NCI-H2029 (cell line): ENCODE measurements around the gene AIF1L.
"Not testable (repeated sequence)": the region's sequence is repeated elsewhere in the genome, so short reads cannot be mapped to it uniquely, and the experiment has no call there.

Experiments
- DNase-seq: peaks from one replicate; lab custom pipeline; 2025; lab: John Stamatoyannopoulos, UW

Gene AIF1L

GRCh38 chr9:131099102-131099606 lies 2.8 kb downstream of the AIF1L start:
- DNase-seq = no peak

GRCh38 chr9:131099845-131100244 lies 3.5 kb downstream of the AIF1L start:
- DNase-seq = not testable (repeated sequence)

GRCh38 chr9:131100445-131100844 lies 4.1 kb downstream of the AIF1L start:
- DNase-seq = no peak

- DNase-seq = no peak
Measured at GRCh38 chr9:131101207-131101964, 5.1 kb downstream of the AIF1L start.

- no peak for DNase-seq
Measured at GRCh38 chr9:131103024-131103423, 6.7 kb downstream of the AIF1L start.

GRCh38 chr9:131103535-131103934 lies 7.2 kb downstream of the AIF1L start:
- no peak for DNase-seq

- DNase-seq = no peak
Measured at GRCh38 chr9:131104016-131104740, 7.8 kb downstream of the AIF1L start.

GRCh38 chr9:131105952-131106351 lies 9.6 kb downstream of the AIF1L start:
- DNase-seq = no peak

GRCh38 chr9:131107760-131108159 lies 11.4 kb downstream of the AIF1L start:
- DNase-seq = no peak

GRCh38 chr9:131111186-131111853 lies 15.0 kb downstream of the AIF1L start:
- no peak for DNase-seq

GRCh38 chr9:131111854-131112311 lies 15.6 kb downstream of the AIF1L start:
- DNase-seq = no peak

- no peak for DNase-seq
Measured at GRCh38 chr9:131112374-131113154, 16.2 kb downstream of the AIF1L start.

GRCh38 chr9:131113655-131114054 lies 17.3 kb downstream of the AIF1L start:
- no peak for DNase-seq

GRCh38 chr9:131114084-131114535 lies 17.8 kb downstream of the AIF1L start:
- no peak for DNase-seq

GRCh38 chr9:131115360-131115742 lies 19.0 kb downstream of the AIF1L start:
- DNase-seq = not testable (repeated sequence)

- no peak for DNase-seq
Measured at GRCh38 chr9:131116281-131117120, 20.2 kb downstream of the AIF1L start.

- no peak for DNase-seq
Measured at GRCh38 chr9:131117121-131117761, 20.9 kb downstream of the AIF1L start.

- no peak for DNase-seq
Measured at GRCh38 chr9:131117762-131118145, 21.4 kb downstream of the AIF1L start.

GRCh38 chr9:131119600-131119999 lies 23.3 kb downstream of the AIF1L start:
- DNase-seq = no peak

GRCh38 chr9:131120620-131121228 lies 24.4 kb downstream of the AIF1L start:
- DNase-seq = no peak
